PC-3 (cell line): ENCODE measurements around the gene SOX6. TPM values are rescaled to one million over a fixed set of nuclear protein-coding genes. Genes with fewer than 3 reads are reported as not detected.

Experiments
- ATAC-seq: fragments of 200-7000 bp; cut with Tn5 transposase; 2 replicates; pipeline ENCODE4 v1.9.1; 2020; ENCODE audit warnings: mild to moderate bottlenecking, moderate library complexity
- BruUV-seq: library from RNA; stranded (reverse); fragments of 400-500 nt; replicated peaks from 2 replicates; lab custom pipeline; 2021; lab: Mats Ljungman, UMichigan
- CTCF ChIA-PET: fragments of 300-600 bp; sonication (Branson Sonifier 250); formaldehyde crosslinking; loops from one replicate; lab custom pipeline; 2022; ENCODE audit warnings: antibody characterized with exemption; lab: Charles Lee
- POLR2A ChIA-PET: fragments of 300-600 bp; sonication (Branson Sonifier 250); formaldehyde crosslinking; loops from one replicate; lab custom pipeline; 2022; ENCODE audit warnings: antibody characterized with exemption; ENCODE audit not compliant: unreplicated experiment; lab: Charles Lee
- DNase-seq: peaks from one replicate; pipeline ENCODE4 v3.0.0-alpha.2; 2015
- H2AFZ ChIP-seq: fragments of 300-600 bp; sonication (generic); 2 replicates; pipeline ENCODE4 v1.6.0; 2016; ENCODE audit warnings: antibody characterized with exemption, low read length
- H3F3A ChIP-seq: fragments of 300-600 bp; sonication (generic); one replicate; pipeline ENCODE4 v1.6.0; 2017; ENCODE audit warnings: antibody characterized with exemption, low read length, control low read depth, mild to moderate bottlenecking; ENCODE audit not compliant: unreplicated experiment
- H3K27ac ChIP-seq: fragments of 300-600 bp; sonication (generic); 2 replicates; pipeline ENCODE4 v1.5.1; 2016; ENCODE audit warnings: mild to moderate bottlenecking, low read length
- H3K27me3 ChIP-seq: fragments of 300-600 bp; sonication (generic); 2 replicates; pipeline ENCODE4 v1.6.1; 2016; ENCODE audit warnings: low read length, mixed read lengths
- H3K36me3 ChIP-seq: fragments of 300-600 bp; sonication (generic); 2 replicates; pipeline ENCODE4 v1.6.1; 2016; ENCODE audit warnings: low read depth, mixed run types, low read length, mixed read lengths
- H3K4me1 ChIP-seq: fragments of 300-600 bp; sonication (generic); 2 replicates; pipeline ENCODE4 v1.5.1; 2016; ENCODE audit warnings: low read length; ENCODE audit not compliant: insufficient read depth
- H3K4me2 ChIP-seq: fragments of 300-600 bp; sonication (generic); 2 replicates; pipeline ENCODE4 v1.6.0; 2016; ENCODE audit warnings: low read length
- H3K4me3 ChIP-seq: fragments of 300-600 bp; sonication (generic); 2 replicates; pipeline ENCODE4 v1.5.1; 2016; ENCODE audit warnings: mild to moderate bottlenecking, low read length, mixed read lengths
- H3K79me2 ChIP-seq: fragments of 300-600 bp; sonication (generic); 2 replicates; pipeline ENCODE4 v1.6.1; 2017; ENCODE audit warnings: low read length, mixed read lengths
- H3K9ac ChIP-seq: fragments of 300-600 bp; sonication (generic); 2 replicates; pipeline ENCODE4 v1.6.0; 2016; ENCODE audit warnings: mild to moderate bottlenecking, low read length
- H3K9me2 ChIP-seq: fragments of 300-600 bp; sonication (generic); replicated peaks from 2 replicates; pipeline ENCODE4 v1.6.1; 2016; ENCODE audit warnings: mixed run types, low read length, mixed read lengths
- H3K9me3 ChIP-seq: fragments of 300-600 bp; sonication (generic); 2 replicates; pipeline ENCODE4 v1.6.1; 2016; ENCODE audit warnings: low read length, mixed read lengths
- H4K20me1 ChIP-seq: fragments of 300-600 bp; sonication (generic); 2 replicates; pipeline ENCODE4 v1.6.1; 2016; ENCODE audit warnings: low read length, mixed read lengths
- EZH2 ChIP-seq: fragments of 300-600 bp; sonication (generic); IDR thresholded peaks from one replicate; pipeline ENCODE4 v1.6.1; 2017; ENCODE audit warnings: antibody characterized with exemption, mild to moderate bottlenecking, low read length; ENCODE audit not compliant: unreplicated experiment
- EZH2phosphoT487 ChIP-seq: fragments of 300-600 bp; sonication (generic); IDR thresholded peaks from 2 replicates; pipeline ENCODE4 v1.6.1; 2018; ENCODE audit warnings: mild to moderate bottlenecking, antibody characterized with exemption, low read length, borderline replicate concordance
- intact Hi-C: fragments of 100-400 bp; cut with micrococcal nuclease; formaldehyde crosslinking; loops from 2 replicates; pipeline ENCODE4 v1.9.0; 2023
- total RNA-seq: library from RNA; depleted of rRNA; stranded (reverse); fragments of >200 nt; gene quantifications from 2 replicates; pipeline ENCODE4 v1.2.3, GENCODE V29; 2014
- TF ChIP-seq, protein P1 (sequence below): fragments of 300-600 bp; sonication (generic); conservative IDR thresholded peaks from 2 replicates; pipeline ENCODE4 v1.5.1; 2017; ENCODE audit warnings: antibody characterized with exemption, low read depth, mild to moderate bottlenecking, low read length

SOX6 gene
- total RNA-seq, 1 experiment from 2014 or later, result not detected

DNA sequence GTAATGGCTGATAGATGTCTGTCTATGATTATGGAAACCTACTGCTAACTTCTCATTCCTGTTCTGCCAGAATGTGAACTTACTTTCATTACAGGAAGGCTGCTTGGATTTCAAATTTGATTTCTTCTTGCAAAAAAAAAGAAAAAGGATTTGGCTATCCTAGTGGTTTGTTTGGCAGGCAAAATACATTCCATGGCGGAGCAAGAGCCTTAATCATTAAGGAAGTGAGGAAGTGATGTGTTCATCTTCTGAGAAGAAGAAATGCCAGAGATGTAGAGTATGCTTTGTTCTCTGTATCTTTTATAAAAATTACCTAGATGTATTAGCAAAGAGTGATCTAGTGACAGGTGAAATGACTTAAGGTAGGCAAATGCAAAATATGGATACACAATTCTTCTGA lies 356.3 kb downstream of the SOX6 start:
- intact Hi-C loops, result no loop called here
- H3K9me2 ChIP-seq, result no peaks in the 10 kb centered on the region
- ChIA-PET POLR2A (no interaction called here), CTCF (no interaction called here)
- no peaks in the 10 kb centered on the region for H3K79me2 ChIP-seq
- H2AFZ ChIP-seq, result no peak overlapping the region
- no peaks in the 10 kb centered on the region for H3K36me3 ChIP-seq
- no TSS peak for BruUV-seq
- H3F3A ChIP-seq, result no peaks in the 10 kb centered on the region
- H3K9me3 ChIP-seq, result no peaks in the 10 kb centered on the region; the same call in 1 of the 2 replicates
- no peaks in the 10 kb centered on the region for H3K4me1 ChIP-seq
- no peaks in the 10 kb centered on the region for H3K27me3 ChIP-seq
- no peak overlapping the region for H3K4me2 ChIP-seq
- H3K27ac ChIP-seq, result no peak overlapping the region
- no peak for ATAC-seq
- no peaks in the 10 kb centered on the region for H4K20me1 ChIP-seq
- no peak overlapping the region for H3K4me3 ChIP-seq
- no peak overlapping the region for H3K9ac ChIP-seq
- TF ChIP-seq, protein P1, sequence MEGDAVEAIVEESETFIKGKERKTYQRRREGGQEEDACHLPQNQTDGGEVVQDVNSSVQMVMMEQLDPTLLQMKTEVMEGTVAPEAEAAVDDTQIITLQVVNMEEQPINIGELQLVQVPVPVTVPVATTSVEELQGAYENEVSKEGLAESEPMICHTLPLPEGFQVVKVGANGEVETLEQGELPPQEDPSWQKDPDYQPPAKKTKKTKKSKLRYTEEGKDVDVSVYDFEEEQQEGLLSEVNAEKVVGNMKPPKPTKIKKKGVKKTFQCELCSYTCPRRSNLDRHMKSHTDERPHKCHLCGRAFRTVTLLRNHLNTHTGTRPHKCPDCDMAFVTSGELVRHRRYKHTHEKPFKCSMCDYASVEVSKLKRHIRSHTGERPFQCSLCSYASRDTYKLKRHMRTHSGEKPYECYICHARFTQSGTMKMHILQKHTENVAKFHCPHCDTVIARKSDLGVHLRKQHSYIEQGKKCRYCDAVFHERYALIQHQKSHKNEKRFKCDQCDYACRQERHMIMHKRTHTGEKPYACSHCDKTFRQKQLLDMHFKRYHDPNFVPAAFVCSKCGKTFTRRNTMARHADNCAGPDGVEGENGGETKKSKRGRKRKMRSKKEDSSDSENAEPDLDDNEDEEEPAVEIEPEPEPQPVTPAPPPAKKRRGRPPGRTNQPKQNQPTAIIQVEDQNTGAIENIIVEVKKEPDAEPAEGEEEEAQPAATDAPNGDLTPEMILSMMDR, result no peak
- TF ChIP-seq EZH2 (no peak), EZH2phosphoT487 (no peak)
- DNase-seq, result no peak

DNA sequence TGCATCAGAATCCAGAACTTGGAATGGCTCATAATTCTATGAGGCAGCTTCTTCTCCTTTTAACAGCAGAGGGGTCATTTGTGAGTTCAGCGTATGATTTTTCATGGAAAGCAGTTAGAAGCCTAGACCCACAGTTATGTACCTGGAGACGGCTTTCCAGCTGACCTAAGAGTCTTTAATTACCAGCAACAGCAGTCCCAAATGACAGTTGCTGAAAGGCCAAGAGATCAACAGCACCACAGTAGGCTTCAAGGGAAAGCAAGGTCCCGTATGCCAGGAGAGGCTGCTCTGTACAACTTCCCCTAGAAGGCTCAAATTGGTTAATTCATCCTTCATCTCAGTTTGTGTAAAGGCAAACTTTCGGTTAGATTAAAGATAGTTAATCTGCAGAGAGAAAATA lies 363.0 kb downstream of the SOX6 start:
- intact Hi-C loops, result no loop called here
- POLR2A ChIA-PET, result no interaction called here

DNA sequence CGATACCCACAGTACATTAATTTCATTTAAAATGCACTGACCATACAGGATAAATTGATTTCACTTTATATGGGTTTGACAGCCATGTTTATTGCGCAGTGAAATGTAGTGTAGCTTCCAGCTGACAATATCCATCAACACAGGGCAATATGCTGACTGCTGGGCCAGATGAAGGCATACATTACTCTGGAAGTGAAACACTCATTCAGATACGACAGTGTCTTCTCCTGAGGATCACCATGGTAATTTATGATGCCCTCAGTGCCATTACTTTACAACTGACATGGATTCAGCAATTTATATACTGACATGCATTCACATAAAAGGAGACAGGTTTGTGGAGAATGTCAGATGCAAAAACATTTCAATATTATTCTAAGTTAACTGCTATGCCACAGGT lies 365.1 kb downstream of the SOX6 start:
- Histone ChIP-seq H3K4me2 (no peak overlapping the region), H2AFZ (no peak overlapping the region), H3K4me3 (no peak overlapping the region), H3K9ac (no peak overlapping the region), H3K79me2 (no peaks in the 10 kb centered on the region), H3K36me3 (no peaks in the 10 kb centered on the region), H3K27me3 (0 out of 2 replicates have a peak, but pooled peaks cover 4% of the 10 kb centered on the region), H3K27ac (no peak overlapping the region), H3K9me3 (no peaks in the 10 kb centered on the region), H3F3A (no peaks in the 10 kb centered on the region), H4K20me1 (no peaks in the 10 kb centered on the region), H3K4me1 (no peaks in the 10 kb centered on the region), H3K9me2 (no peaks in the 10 kb centered on the region)
- POLR2A ChIA-PET, result no interaction called here
- no peak for DNase-seq
- no TSS peak for BruUV-seq
- intact Hi-C loops, result no loop called here
- CTCF ChIA-PET, result no interaction called here
- TF ChIP-seq EZH2phosphoT487 (no peak), EZH2 (no peak)
- TF ChIP-seq, protein P1, result no peak
- ATAC-seq, result no peak

More for the DNA sequence above, 363.0 kb downstream of the SOX6 start:
- no peaks in the 10 kb centered on the region for H3K79me2 ChIP-seq
- no peak overlapping the region for H3K4me2 ChIP-seq
- H3K27me3 ChIP-seq, result no peaks in the 10 kb centered on the region
- no TSS peak for BruUV-seq
- DNase-seq, result no peak
- no peaks in the 10 kb centered on the region for H3K36me3 ChIP-seq
- TF ChIP-seq EZH2 (no peak), EZH2phosphoT487 (no peak)
- TF ChIP-seq, protein P1, result no peak
- H2AFZ ChIP-seq, result no peak overlapping the region
- CTCF ChIA-PET, result no interaction called here
- H3K9me2 ChIP-seq, result no peaks in the 10 kb centered on the region
- no peak for ATAC-seq
- H4K20me1 ChIP-seq, result no peaks in the 10 kb centered on the region
- H3K9ac ChIP-seq, result no peak overlapping the region
- H3F3A ChIP-seq, result no peaks in the 10 kb centered on the region
- H3K27ac ChIP-seq, result no peak overlapping the region
- no peaks in the 10 kb centered on the region for H3K9me3 ChIP-seq
- no peak overlapping the region for H3K4me3 ChIP-seq
- no peaks in the 10 kb centered on the region for H3K4me1 ChIP-seq
